GM19395 (cell line): ENCODE data around the gene CEBPG.

Source experiments
- ATAC-seq: cut with Tn5 transposase; IDR thresholded peaks from one replicate; pipeline ENCODE4 v1.9.1; 2021; ENCODE audit warnings: mild to moderate bottlenecking, moderate library complexity; ENCODE audit not compliant: unreplicated experiment

The CEBPG gene

DNA sequence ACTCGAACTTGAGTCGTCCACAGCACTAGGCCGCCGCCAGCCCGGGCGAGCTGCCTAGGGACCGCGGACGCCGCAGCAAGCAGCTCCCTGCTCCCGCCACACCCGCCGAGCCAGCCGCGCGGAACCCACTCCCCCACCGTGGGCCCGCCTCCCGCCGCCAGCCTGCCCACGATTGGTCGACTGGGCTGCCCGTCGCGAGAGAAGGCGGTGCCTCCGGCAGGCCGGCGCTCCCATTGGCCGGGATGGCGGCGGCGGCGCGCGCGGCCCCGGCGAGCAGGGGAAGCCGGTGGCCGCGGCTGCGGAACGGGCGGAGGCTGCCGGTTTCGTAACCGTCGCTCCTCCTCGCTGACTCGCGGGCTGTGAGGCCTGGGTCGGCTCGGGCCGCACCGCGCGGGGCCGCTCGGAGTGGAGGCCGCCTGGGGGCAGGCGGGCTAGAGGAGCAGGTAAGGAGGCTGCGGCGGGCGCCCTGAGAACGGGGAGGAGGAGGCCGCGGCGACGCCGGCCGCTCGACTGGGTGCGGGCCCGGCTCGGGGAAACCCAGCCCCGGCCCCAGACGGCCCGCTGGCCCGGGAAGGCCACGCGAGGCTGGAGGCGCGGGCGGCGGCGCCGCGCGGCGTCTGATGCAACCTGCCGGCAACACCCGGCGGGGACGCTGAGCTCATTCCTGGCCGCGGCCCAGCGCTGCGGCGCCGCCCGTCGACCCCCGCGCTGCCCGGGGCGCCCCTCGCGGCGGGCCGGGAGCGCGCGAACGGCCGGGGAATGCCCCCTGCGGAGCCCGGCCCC is at the start of gene CEBPG:
TSS of gene CEBPG (plus strand) at position 257 of the 783 bp plus-strand sequence. CDS start 5,531 bp downstream, outside the sequence.
- peak; percentile 85 for ATAC-seq

DNA sequence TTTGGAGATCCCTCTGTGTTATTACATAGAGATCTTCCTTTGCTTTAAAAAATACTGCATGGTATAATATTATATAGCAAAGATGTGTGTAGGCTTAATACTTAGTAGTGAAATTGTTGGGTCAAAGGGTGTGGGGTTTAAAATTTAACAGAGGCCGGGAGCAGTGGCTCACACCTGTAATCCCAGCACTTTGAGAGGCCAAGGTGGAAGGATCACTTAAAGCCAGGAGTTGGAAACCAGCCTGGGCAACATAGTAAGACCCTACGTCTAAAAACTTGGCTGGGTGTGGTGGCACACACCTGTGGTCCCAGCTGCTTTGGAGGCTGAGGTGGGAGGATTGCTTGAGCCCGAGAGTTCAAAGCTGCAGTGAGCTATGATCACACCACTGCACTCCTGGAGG is 48.9 kb upstream of the CEBPG start:
- ATAC-seq = no peak

DNA sequence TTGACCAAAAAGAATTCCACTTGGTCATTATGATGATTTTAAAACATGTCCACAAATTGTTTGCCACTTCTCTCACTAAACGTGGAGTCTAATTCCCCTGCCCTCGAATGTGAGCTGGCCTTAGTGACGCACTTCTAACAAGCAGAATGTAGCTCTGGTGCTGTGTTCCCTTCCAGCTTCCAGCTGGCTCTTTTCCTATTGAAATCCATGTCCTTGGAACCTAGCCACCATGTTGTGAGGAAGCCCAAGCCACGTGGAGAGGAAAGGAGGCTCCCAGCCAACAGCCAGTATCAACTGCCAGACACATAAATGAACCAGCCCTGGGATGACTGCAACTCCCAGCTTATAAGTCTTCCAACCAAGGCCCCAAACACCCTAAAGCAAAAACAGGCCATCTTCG is 47.6 kb upstream of the CEBPG start:
- no peak for ATAC-seq

GRCh38 chr19:33329060-33329459 is 44.4 kb upstream of the CEBPG start:
- ATAC-seq = no peak

GRCh38 chr19:33329736-33330135 is 43.8 kb upstream of the CEBPG start:
- no peak for ATAC-seq

- no peak for ATAC-seq
Observed at GRCh38 chr19:33332248-33332647, 41.3 kb upstream of the CEBPG start.

DNA sequence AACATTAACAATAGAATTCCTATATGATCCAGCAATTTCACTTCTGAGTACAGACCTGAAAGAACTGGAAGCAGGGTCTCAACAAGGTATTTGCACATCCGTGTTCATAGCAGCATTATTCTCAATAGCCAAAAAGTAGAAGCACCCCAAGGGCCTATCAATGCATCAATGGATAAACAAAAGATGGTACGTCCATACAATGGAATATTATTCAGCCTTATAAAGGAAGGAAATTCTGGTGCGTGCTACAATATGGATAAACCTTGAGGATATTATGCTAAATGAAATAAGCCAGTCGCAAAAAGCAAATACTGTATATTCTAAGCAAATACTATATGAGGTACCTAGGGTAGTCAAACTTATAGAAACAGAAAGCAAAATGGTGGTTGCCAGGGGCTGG is 40.4 kb upstream of the CEBPG start:
- no peak for ATAC-seq

GRCh38 chr19:33333642-33334041 is 39.9 kb upstream of the CEBPG start:
- ATAC-seq = no peak

DNA sequence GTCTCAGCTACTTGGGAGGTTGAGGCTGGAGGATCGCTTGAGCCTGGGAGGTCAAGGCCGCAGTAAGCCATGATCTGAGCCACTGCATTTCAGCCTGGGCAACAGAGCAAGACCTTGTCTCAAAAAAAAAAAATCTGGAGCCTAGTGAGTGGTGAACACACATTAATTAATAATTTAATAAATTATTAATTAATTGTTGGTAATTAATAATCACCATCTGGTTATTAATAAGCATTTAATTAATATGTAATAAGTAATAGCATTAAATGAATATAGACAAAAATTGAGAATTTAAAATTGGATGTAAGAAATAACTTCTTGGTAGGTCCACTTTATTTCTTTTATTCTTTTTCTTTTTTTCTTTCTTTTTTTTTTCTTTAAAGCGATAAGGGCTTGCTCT is 39.2 kb upstream of the CEBPG start:
- no peak for ATAC-seq

DNA sequence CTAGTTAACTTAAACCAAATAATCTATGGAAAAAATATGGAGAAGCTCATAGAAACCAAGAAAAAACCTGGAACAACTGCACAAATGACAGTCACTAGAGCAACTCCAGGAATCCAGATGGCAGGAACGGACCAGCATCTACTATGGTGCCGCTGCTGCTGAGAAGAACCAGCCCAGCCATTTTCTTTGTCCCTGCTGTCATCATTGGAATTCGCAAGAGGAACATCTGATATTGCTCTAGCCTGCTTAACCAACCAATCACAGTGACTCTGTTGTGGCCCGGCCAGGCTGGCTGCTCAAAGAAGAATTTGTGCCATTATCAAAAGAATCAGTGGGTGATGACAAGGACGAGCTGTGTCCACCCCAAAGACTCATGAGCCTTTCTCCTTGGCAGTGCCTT is 38.1 kb upstream of the CEBPG start:
- ATAC-seq = no peak

DNA sequence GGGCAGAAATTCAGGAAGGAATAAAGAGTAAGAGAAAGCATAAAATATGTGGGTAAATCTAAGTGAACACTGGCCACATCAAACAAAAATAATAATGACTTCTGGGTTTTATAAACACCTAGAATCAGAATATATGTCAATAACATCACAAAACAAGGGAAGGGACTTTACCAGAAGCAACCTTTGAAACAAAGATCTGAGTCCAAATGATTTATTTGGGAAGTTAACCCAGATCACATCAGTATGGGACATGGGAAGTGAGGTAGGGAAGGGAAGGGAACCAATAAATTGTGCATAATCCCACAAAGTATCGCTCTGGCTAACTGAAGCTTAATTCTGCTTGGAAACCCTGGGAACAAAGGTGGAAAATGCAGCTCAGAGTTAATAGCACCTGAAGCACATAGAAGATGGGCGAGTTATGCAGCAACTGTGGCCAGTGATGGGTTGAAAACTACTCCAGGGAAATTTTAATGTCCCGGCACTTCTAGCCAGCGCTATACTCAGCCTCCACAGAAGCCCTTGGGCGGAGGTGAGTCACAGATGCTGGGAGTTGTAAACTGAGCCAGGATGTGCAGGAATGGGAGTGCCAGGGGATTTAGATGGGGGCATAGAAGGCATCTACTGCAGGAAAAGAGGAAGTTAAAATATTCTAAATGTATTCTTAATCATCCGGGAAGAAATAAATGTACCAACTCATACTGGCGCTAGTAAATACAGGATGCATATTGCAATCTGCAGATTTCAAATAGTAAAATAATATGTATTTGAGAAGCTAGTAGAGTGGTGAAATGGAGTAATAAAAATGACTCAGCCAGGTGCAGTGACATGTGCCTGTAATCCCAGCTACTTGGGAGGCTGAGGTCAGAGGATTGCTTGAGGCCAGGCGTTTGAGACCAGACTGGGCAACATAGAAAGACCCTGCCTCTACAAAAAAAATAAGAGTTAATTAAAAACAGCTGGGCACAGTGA is 34.2 kb upstream of the CEBPG start:
- ATAC-seq = no peak

- ATAC-seq = no peak
Observed at GRCh38 chr19:33340991-33341390, 32.5 kb upstream of the CEBPG start.

DNA sequence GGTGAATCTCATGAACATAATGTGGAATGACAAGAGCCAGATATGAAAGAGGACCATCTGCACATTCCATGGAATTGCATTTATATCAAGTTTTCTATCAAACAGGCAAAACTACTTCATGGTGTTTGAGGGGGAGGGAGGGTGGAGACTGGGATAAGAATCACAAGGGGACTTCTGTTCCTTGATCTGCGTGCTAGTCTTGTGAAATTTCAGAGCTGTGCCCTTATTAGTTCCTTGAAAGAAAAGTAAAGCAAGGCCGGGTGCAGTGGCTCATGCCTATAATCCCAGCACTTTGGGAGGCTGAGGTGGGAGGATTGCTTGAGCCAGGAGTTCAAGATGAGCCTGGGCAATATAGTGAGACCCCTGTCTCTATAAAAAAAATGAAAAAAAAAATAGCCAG is 30.2 kb upstream of the CEBPG start:
- no peak for ATAC-seq

DNA sequence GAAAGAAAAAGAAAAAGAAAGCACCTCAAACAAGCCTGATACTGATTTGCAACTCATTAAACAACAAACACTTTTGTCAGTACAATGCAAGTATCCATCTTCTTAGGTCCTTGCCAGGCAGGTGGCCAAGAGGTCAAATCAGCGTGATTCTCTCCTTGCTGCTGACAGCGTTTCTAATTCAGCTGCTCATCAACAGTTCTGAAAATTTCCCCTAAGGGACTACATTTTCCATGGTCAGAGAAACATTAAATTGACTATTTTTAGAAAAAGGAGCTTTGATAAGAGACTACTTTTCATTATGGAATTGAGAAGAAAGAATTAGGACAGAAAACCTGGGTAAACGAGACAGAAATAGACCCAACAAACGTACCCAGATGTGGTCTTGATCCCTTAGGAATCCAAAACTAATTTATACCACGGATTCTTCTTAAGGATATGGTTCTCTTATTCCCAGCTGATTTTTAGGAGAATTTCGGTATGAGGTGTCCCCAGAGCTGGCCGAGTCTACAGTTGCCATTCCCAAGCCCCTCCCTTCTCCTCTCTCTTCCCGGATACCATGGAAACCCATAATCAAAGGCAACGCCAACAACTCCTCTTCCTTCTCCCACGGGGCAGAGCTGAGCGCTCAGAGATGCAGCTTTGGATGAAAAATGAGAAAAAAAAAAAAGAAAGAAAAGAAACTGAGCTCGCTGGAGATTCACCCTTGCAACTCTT is 29.5 kb upstream of the CEBPG start:
- no peak for ATAC-seq

- ATAC-seq = no peak
Observed at GRCh38 chr19:33344573-33344925, 29.0 kb upstream of the CEBPG start.

GRCh38 chr19:33345163-33345562 is 28.3 kb upstream of the CEBPG start:
- ATAC-seq = no peak

DNA sequence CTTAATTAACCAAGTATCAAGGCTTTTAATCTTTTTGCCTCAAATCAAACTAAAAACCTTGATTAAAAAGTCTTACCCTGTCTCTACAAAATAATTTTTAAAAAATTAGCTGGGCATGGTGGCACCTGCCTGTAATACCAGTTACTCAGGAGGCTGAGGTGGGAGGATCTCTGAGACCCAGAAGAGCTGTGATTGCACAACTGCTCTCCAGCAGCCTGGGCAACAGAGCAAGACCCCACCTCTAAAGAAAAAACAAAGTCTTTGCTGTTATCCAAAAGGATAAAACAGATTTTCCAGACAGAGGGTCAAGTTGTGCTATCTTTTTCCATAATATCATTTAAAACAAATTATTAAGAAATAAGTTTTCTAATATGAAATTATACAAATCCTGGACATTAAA is 26.8 kb upstream of the CEBPG start:
- ATAC-seq = no peak

- no peak for ATAC-seq
Observed at GRCh38 chr19:33347300-33347699, 26.2 kb upstream of the CEBPG start.

- no peak for ATAC-seq
Observed at GRCh38 chr19:33348301-33349010, 25.1 kb upstream of the CEBPG start.
